Measurements from ENCODE around the gene SLC45A2. TPM values are rescaled to one million over a fixed set of nuclear protein-coding genes. Genes with fewer than 3 reads are reported as not detected.

Gene SLC45A2
- total RNA-seq, 1 experiment from 2014 or later: not detected

DNA sequence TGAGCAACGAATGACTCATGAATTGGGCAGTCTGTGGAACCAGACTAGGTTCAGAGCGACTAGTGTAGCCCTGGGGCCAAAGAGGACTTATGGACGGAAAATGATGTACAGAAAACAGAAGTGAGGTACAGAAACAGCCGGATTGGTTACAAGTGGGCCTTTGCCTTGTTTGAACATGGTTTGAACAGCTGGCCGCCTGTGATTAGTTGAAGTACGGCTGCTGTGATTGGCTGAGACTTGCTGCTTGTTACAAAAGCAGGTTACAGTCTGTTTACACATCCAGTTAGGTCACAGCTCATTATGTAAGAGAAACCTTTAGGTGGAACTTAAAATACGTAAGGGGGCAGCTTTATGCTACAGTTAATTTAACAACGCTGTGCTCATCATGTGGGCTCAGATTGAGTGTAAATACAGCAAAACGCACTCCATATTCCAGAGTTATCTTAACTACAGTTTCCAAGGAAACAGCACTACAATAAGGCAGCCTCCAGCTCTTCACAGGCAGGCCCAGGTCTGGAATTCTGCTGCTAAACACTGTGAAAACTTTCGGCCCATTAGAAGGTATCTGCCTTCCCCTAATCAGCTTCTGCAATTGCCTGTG lies 16.8 kb upstream of the SLC45A2 start:
- Mint-ChIP-seq H3K4me3 (no peak overlapping the region), H3K36me3 (peaks cover 16% of the 10 kb centered on the region), H3K9me3 (no peaks in the 10 kb centered on the region), H3K4me1 (peaks cover 19% of the 10 kb centered on the region), H3K27me3 (ENCODE audit: low read depth) (no peaks in the 10 kb centered on the region), H3K27ac (peak overlapping the region; percentile 44; the same call in 1 of the 2 replicates)
- TF ChIP-seq AFF4 (CRISPR knock-in tag; IDR thresholded peaks at IDR 0.05; ENCODE audit: borderline replicate concordance): no peak
- TF ChIP-seq, protein P1, sequence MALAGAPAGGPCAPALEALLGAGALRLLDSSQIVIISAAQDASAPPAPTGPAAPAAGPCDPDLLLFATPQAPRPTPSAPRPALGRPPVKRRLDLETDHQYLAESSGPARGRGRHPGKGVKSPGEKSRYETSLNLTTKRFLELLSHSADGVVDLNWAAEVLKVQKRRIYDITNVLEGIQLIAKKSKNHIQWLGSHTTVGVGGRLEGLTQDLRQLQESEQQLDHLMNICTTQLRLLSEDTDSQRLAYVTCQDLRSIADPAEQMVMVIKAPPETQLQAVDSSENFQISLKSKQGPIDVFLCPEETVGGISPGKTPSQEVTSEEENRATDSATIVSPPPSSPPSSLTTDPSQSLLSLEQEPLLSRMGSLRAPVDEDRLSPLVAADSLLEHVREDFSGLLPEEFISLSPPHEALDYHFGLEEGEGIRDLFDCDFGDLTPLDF (CRISPR knock-in tag; IDR thresholded peaks at IDR 0.05): no peak
- no peak for TF ChIP-seq PREB (CRISPR knock-in tag; IDR thresholded peaks at IDR 0.05; ENCODE audit: borderline replicate concordance)
- no peak for TF ChIP-seq ZNF138 (CRISPR knock-in tag; conservative IDR thresholded peaks at IDR 0.05)
- no peak for TF ChIP-seq ZNF416 (CRISPR knock-in tag; IDR thresholded peaks at IDR 0.05)
- no peak for TF ChIP-seq ZNF671 (CRISPR knock-in tag; IDR thresholded peaks at IDR 0.05)
- TF ChIP-seq OVOL2 (CRISPR knock-in tag; IDR thresholded peaks at IDR 0.05; ENCODE audit: borderline replicate concordance): no peak
- TF ChIP-seq CBFB (CRISPR knock-in tag; IDR thresholded peaks at IDR 0.05; ENCODE audit: low read depth): no peak
- no peak for TF ChIP-seq ELF4 (CRISPR knock-in tag; IDR thresholded peaks at IDR 0.05; ENCODE audit: low read depth)
- TF ChIP-seq TCF7 (CRISPR knock-in tag; IDR thresholded peaks at IDR 0.05; ENCODE audit: low read depth): no peak
- TF ChIP-seq SP1 (CRISPR knock-in tag; conservative IDR thresholded peaks at IDR 0.05): no peak
- TF ChIP-seq, protein P2, sequence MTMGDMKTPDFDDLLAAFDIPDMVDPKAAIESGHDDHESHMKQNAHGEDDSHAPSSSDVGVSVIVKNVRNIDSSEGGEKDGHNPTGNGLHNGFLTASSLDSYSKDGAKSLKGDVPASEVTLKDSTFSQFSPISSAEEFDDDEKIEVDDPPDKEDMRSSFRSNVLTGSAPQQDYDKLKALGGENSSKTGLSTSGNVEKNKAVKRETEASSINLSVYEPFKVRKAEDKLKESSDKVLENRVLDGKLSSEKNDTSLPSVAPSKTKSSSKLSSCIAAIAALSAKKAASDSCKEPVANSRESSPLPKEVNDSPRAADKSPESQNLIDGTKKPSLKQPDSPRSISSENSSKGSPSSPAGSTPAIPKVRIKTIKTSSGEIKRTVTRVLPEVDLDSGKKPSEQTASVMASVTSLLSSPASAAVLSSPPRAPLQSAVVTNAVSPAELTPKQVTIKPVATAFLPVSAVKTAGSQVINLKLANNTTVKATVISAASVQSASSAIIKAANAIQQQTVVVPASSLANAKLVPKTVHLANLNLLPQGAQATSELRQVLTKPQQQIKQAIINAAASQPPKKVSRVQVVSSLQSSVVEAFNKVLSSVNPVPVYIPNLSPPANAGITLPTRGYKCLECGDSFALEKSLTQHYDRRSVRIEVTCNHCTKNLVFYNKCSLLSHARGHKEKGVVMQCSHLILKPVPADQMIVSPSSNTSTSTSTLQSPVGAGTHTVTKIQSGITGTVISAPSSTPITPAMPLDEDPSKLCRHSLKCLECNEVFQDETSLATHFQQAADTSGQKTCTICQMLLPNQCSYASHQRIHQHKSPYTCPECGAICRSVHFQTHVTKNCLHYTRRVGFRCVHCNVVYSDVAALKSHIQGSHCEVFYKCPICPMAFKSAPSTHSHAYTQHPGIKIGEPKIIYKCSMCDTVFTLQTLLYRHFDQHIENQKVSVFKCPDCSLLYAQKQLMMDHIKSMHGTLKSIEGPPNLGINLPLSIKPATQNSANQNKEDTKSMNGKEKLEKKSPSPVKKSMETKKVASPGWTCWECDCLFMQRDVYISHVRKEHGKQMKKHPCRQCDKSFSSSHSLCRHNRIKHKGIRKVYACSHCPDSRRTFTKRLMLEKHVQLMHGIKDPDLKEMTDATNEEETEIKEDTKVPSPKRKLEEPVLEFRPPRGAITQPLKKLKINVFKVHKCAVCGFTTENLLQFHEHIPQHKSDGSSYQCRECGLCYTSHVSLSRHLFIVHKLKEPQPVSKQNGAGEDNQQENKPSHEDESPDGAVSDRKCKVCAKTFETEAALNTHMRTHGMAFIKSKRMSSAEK (CRISPR knock-in tag; IDR thresholded peaks at IDR 0.05; ENCODE audit: borderline replicate concordance): no peak
- CTCF ChIA-PET: interaction anchor here (0.9 to 1.1 kb wide), 2 partner anchors 31 to 413 kb away, joined by 3 to 4 read pairs; no protein-coding TSS in a partner anchor
- DNase-seq (ENCODE audit: low spot score): no peak
- POLR2A ChIA-PET: no interaction called here
- ATAC-seq: no peak; the same call in 1 of the 2 replicates

- no peak overlapping the region for H3K4me3 Mint-ChIP-seq
- H3K27ac Mint-ChIP-seq: no peak overlapping the region
- DNase-seq (ENCODE audit: low spot score) (no peak), ATAC-seq (no peak)
- no peaks in the 10 kb centered on the region for H3K27me3 Mint-ChIP-seq (ENCODE audit: low read depth)
- peaks cover 10% of the 10 kb centered on the region for H3K36me3 Mint-ChIP-seq
- H3K9me3 Mint-ChIP-seq: no peaks in the 10 kb centered on the region
- ChIA-PET POLR2A (no interaction called here), CTCF (no interaction called here)
- peaks cover 31% of the 10 kb centered on the region for H3K4me1 Mint-ChIP-seq
- TF ChIP-seq ZNF281 (CRISPR knock-in tag; IDR thresholded peaks at IDR 0.05): no peak
- TF ChIP-seq, protein P3, sequence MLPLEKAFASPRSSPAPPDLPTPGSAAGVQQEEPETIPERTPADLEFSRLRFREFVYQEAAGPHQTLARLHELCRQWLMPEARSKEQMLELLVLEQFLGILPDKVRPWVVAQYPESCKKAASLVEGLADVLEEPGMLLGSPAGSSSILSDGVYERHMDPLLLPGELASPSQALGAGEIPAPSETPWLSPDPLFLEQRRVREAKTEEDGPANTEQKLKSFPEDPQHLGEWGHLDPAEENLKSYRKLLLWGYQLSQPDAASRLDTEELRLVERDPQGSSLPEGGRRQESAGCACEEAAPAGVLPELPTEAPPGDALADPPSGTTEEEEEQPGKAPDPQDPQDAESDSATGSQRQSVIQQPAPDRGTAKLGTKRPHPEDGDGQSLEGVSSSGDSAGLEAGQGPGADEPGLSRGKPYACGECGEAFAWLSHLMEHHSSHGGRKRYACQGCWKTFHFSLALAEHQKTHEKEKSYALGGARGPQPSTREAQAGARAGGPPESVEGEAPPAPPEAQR (CRISPR knock-in tag; IDR thresholded peaks at IDR 0.05): no peak
- no peak for TF ChIP-seq AFF4 (CRISPR knock-in tag; IDR thresholded peaks at IDR 0.05; ENCODE audit: borderline replicate concordance)
Observed at GRCh38 chr5:33999978-34000377, 15.5 kb upstream of the SLC45A2 start.

All from WTC11 (cell line).